SU-DHL-6 (cell line): ENCODE results near the gene DNM1L.
"Not testable (repeated sequence)": the region's sequence is repeated elsewhere in the genome, so short reads cannot be mapped to it uniquely, and the experiment has no call there.

Experiments
- H2AFZ ChIP-seq: fragments of 200-600 bp; sonication (generic); 2 replicates; pipeline ENCODE4 v1.6.1; 2014; ENCODE audit warnings: low read depth, mild to moderate bottlenecking, moderate library complexity, mixed read lengths, antibody characterized with exemption, low read length; ENCODE audit not compliant: severe bottlenecking
- H3F3A ChIP-seq: fragments of 200-600 bp; shearing (Covaris generic); 2 replicates; pipeline ENCODE4 v1.6.0; 2016; ENCODE audit warnings: antibody characterized with exemption, mild to moderate bottlenecking; ENCODE audit not compliant: insufficient read depth
- H3K27ac ChIP-seq: fragments of 200-600 bp; sonication (generic); 2 replicates; pipeline ENCODE4 v1.5.1; 2016; ENCODE audit warnings: low read depth, mild to moderate bottlenecking, low read length, moderate library complexity, mixed read lengths
- H3K27me3 ChIP-seq: fragments of 200-600 bp; sonication (generic), shearing (Covaris generic); 2 replicates; pipeline ENCODE4 v1.6.0; 2014; ENCODE audit warnings: mild to moderate bottlenecking, low read length
- H3K36me3 ChIP-seq: fragments of 200-600 bp; sonication (generic); 2 replicates; pipeline ENCODE4 v1.6.1; 2014; ENCODE audit warnings: mild to moderate bottlenecking, low read length, mixed read lengths
- H3K4me2 ChIP-seq: fragments of 300-600, 200-600 bp; shearing (Covaris generic), sonication (generic); 2 replicates; pipeline ENCODE4 v1.6.0; 2014; ENCODE audit warnings: low read length, low read depth, mild to moderate bottlenecking; ENCODE audit not compliant: poor library complexity, severe bottlenecking
- H3K4me3 ChIP-seq: fragments of 200-600 bp; sonication (generic); 2 replicates; pipeline ENCODE4 v1.5.1; 2014; ENCODE audit warnings: antibody characterized with exemption, low read length, mild to moderate bottlenecking, mixed read lengths; ENCODE audit not compliant: insufficient read depth, poor library complexity, severe bottlenecking
- H3K79me2 ChIP-seq: fragments of 200-600 bp; sonication (generic); 2 replicates; pipeline ENCODE4 v1.6.1; 2014; ENCODE audit warnings: mild to moderate bottlenecking, low read length, moderate library complexity; ENCODE audit not compliant: insufficient read depth
- H3K9ac ChIP-seq: fragments of 200-600 bp; sonication (generic); 2 replicates; pipeline ENCODE4 v1.7.0; 2014; ENCODE audit warnings: mild to moderate bottlenecking, low read length
- H3K9me2 ChIP-seq: fragments of 200-600 bp; sonication (generic); replicated peaks from 2 replicates; pipeline ENCODE4 v1.6.1; 2014; ENCODE audit warnings: low read length; ENCODE audit not compliant: insufficient read depth
- H3K9me3 ChIP-seq: fragments of 200-600 bp; sonication (generic); 2 replicates; pipeline ENCODE4 v1.6.1; 2014; ENCODE audit warnings: low read length, mixed read lengths; ENCODE audit not compliant: insufficient read depth
- H4K20me1 ChIP-seq: fragments of 200-600 bp; sonication (generic); 2 replicates; pipeline ENCODE4 v1.6.1; 2014; ENCODE audit warnings: low read depth, mild to moderate bottlenecking, antibody characterized with exemption, low read length, moderate library complexity, mixed read lengths
- CTCF ChIP-seq: fragments of 200-600 bp; sonication (generic); IDR thresholded peaks from one replicate; pipeline ENCODE4 v1.5.1; 2017; ENCODE audit warnings: antibody characterized with exemption, mild to moderate bottlenecking, low read length, moderate library complexity; ENCODE audit not compliant: insufficient read depth, poor library complexity, severe bottlenecking
- EZH2phosphoT487 ChIP-seq: fragments of 200-600 bp; sonication (generic), shearing (Covaris generic); conservative IDR thresholded peaks from 2 replicates; pipeline ENCODE4 v1.6.1; 2018; ENCODE audit warnings: mild to moderate bottlenecking, antibody characterized with exemption, low read length, moderate library complexity, mixed read lengths

The DNM1L gene

DNA sequence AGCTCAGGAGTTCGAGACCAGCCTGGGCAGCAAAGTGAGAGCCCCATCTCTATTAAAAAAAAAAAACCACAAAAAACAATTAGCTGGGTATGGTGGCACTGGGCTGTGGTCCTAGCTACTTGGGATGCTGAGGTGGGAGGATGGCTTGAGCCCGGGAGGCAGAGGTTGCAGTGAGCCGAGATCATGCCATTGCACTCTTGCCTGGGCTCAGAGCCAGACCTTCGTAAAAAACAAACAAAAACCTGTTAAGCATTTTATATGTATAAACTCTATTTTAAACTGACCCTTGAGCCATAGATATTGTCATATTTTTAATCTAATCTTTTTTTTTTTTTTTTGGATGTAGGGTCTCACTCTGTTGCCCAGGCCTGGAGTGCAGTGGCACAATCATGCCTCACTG, 35.7 kb downstream of the DNM1L start:
- Histone ChIP-seq H3K27me3 (no peaks in the 10 kb centered on the region), H4K20me1 (no peaks in the 10 kb centered on the region), H3K4me3 (no peak overlapping the region), H3K9me3 (no peaks in the 10 kb centered on the region), H3K9ac (no peak overlapping the region), H3K4me2 (no peak overlapping the region), H3K9me2 (no peaks in the 10 kb centered on the region), H3K79me2 (no peaks in the 10 kb centered on the region), H3K36me3 (peaks cover 20% of the 10 kb centered on the region), H3F3A (0 out of 2 replicates have a peak, but pooled peaks cover 3% of the 10 kb centered on the region), H3K27ac (no peak overlapping the region), H2AFZ (no peak overlapping the region)
- TF ChIP-seq EZH2phosphoT487 (no peak), CTCF (no peak)

- no peaks in the 10 kb centered on the region for H3K9me3 ChIP-seq
- no peaks in the 10 kb centered on the region for H3K79me2 ChIP-seq
- H3K9ac ChIP-seq = no peak overlapping the region
- H3F3A ChIP-seq = no peaks in the 10 kb centered on the region
- TF ChIP-seq CTCF (no peak), EZH2phosphoT487 (no peak)
- no peaks in the 10 kb centered on the region for H3K9me2 ChIP-seq
- H4K20me1 ChIP-seq = no peaks in the 10 kb centered on the region
- peaks cover 3% of the 10 kb centered on the region for H3K36me3 ChIP-seq
- no peak overlapping the region for H3K4me2 ChIP-seq
- H3K27ac ChIP-seq = no peak overlapping the region
- H2AFZ ChIP-seq = no peak overlapping the region
- no peaks in the 10 kb centered on the region for H3K27me3 ChIP-seq
- no peak overlapping the region for H3K4me3 ChIP-seq
Observed at GRCh38 chr12:32718926-32719325, 39.8 kb downstream of the DNM1L start.

DNA sequence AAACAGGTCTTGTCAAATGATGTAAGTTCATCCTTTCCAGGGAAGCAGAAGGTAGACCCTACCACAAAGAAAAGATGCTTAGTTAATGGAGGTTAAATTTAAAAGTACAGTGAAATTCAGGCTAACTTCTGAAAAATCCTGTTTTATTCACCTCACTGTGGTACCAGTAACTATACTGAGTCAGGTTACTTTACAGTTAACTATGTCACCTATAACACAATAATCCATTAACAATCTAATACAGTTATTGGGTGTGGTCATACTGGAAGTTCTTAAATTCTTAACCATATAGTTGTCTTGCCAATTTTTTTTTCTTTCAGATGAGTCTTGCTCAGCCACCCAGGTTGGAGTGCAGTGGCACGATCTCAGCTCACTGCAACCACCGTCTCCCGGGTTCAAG, 46.2 kb downstream of the DNM1L start:
- H3K36me3 ChIP-seq = not testable (repeated sequence)

DNA sequence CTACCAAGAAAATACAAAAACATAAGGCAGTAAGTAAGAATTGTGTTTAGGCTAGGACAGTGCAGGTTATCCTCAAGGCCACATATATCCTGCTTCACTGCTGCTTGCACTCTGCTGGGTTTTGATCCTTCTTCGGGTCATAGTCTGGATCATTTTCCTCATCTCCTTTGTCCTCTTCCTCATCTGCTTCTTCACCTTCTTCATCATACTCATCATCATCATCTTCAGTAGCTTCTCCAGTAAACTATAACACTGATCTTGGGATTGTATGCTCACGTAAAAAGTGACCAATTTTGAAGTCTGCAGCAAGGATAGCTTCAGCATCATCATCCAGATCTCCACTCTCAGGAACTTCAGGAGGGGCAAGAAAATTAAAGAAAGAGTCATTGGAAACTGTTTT, 47.2 kb downstream of the DNM1L start:
- no peak for TF ChIP-seq CTCF
- TF ChIP-seq EZH2phosphoT487 = no peak
- H3K4me3 ChIP-seq = no peak overlapping the region
- H3K36me3 ChIP-seq = peaks cover 11% of the 10 kb centered on the region
- no peak overlapping the region for H3K9ac ChIP-seq
- H2AFZ ChIP-seq = no peak overlapping the region
- no peaks in the 10 kb centered on the region for H3K9me3 ChIP-seq
- H4K20me1 ChIP-seq = no peaks in the 10 kb centered on the region
- H3K9me2 ChIP-seq = no peaks in the 10 kb centered on the region
- no peaks in the 10 kb centered on the region for H3K79me2 ChIP-seq
- H3K27me3 ChIP-seq = no peaks in the 10 kb centered on the region
- H3F3A ChIP-seq = peaks cover 4% of the 10 kb centered on the region; the same call in 1 of the 2 replicates
- H3K27ac ChIP-seq = no peak overlapping the region
- H3K4me2 ChIP-seq = no peak overlapping the region

More for the DNA sequence above, 46.2 kb downstream of the DNM1L start:
- H3K79me2 ChIP-seq, H3K9me2 ChIP-seq, H3K27ac ChIP-seq, H3K4me3 ChIP-seq, H3K9me3 ChIP-seq, H3K4me2 ChIP-seq, H4K20me1 ChIP-seq, H3F3A ChIP-seq, H3K9ac ChIP-seq, H3K27me3 ChIP-seq, H2AFZ ChIP-seq: not testable (repeated sequence)
